Transverse colon (tissue), 4 donors: ENCODE results near the gene STARD7. TPM values are rescaled to one million over a fixed set of nuclear protein-coding genes. Genes with fewer than 3 reads are reported as not detected.
"Not testable (repeated sequence)": the region's sequence is repeated elsewhere in the genome, so short reads cannot be mapped to it uniquely, and the experiment has no call there.

Experiments
- DNase-seq: peaks from one replicate; pipeline ENCODE4 v3.0.0-alpha.2; 2019
- H3K27ac ChIP-seq, 4 donors: fragments of 200-600 bp; sonication (generic); 2 replicates each; pipeline ENCODE4 v1.5.1; 2016 to 2018; ENCODE audit warnings: inconsistent platforms in 4 of 4
- H3K27me3 ChIP-seq: fragments of 200-600 bp; sonication (generic); 2 replicates; pipeline ENCODE4 v1.5.1; 2017; ENCODE audit warnings: inconsistent platforms
- H3K36me3 ChIP-seq, 4 donors: fragments of 200-600 bp; sonication (generic); 2 replicates each; pipeline ENCODE4 v1.5.1; 2017 to 2019; ENCODE audit warnings: inconsistent platforms in 4 of 4
- H3K4me1 ChIP-seq, 4 donors: fragments of 200-600 bp; sonication (generic); 2 replicates each; pipeline ENCODE4 v1.5.1; 2017 to 2020; ENCODE audit warnings: inconsistent platforms in 4 of 4
- H3K4me3 ChIP-seq, 4 donors: fragments of 200-600 bp; sonication (generic); 1 replicate in 1 of 4; 2 replicates in 3 of 4; pipeline versions ENCODE4 v1.5.1 to v1.6.1; 2017 to 2019; ENCODE audit warnings: inconsistent platforms in 4 of 4
- H3K9me3 ChIP-seq, 2 donors: fragments of 200-600 bp; sonication (generic); 2 replicates each; pipeline ENCODE4 v1.5.1; 2017 to 2019; ENCODE audit warnings: inconsistent platforms in 2 of 2
- CTCF ChIP-seq, 5 experiments: fragments of 200-600 bp in 3 of 5; fragments of 450-650 bp in 2 of 5; sonication (generic) in 3 of 5; IDR thresholded peaks; 1 replicate in 2 of 5; 2 replicates in 3 of 5; pipeline ENCODE4 v1.5.1; 2016 to 2017; ENCODE audit warnings: antibody characterized with exemption in 5 of 5, inconsistent platforms in 3 of 5, mild to moderate bottlenecking in 2 of 5, moderate library complexity in 1 of 5
- EP300 ChIP-seq: sonication (generic); formaldehyde crosslinking; IDR thresholded peaks from one replicate; pipeline ENCODE4 v1.6.1; 2017; ENCODE audit warnings: antibody characterized with exemption, low read depth
- POLR2A ChIP-seq: fragments of 450-650 bp; IDR thresholded peaks from one replicate; pipeline ENCODE4 v1.6.1; 2016; ENCODE audit warnings: antibody characterized with exemption, mild to moderate bottlenecking, moderate library complexity
- POLR2AphosphoS5 ChIP-seq, 3 donors: sonication (generic); formaldehyde crosslinking; IDR thresholded peaks; one replicate each; pipeline ENCODE4 v1.6.1; 2016; ENCODE audit warnings: antibody characterized with exemption in 3 of 3
- WGBS, 2 donors: methylation state at CpG; one replicate each; pipeline ENCODE4 v1.1.5; 2018; ENCODE audit warnings: low coverage in 1 of 2; 5-methylcytosine and 5-hydroxymethylcytosine counted together
- in situ Hi-C, 4 donors: fragments of 200-750 bp; cut with MboI; loops; one replicate each; pipeline versions ENCODE4 v1.15.0 to v1.15.1; 2017; ENCODE audit warnings: low sequenced_read_pairs in 3 of 4, low pct_ligation_motif_present in 1 of 4, low pct_unique_long_range_greater_than_20kb in 1 of 4
- intact Hi-C: fragments of 100-400 bp; cut with DNase I; formaldehyde crosslinking; loops from one replicate; pipeline ENCODE4 v1.15.1; 2023; ENCODE audit warnings: low total_unique reads
- total RNA-seq, 4 donors: library from RNA; depleted of rRNA; stranded (reverse); fragments of >200 nt; gene quantifications; one replicate each; pipeline ENCODE4 v1.1.0, GENCODE V29; 2016

STARD7 gene
- total RNA-seq, 4 donors from 2014 or later = 74.1 to 155 (median 139) TPM

GRCh38 chr2:96225016-96225533, 16.4 kb upstream of the STARD7 start:
- intact Hi-C loops (no loop called here), in situ Hi-C loops (no loop called here)
- no peak overlapping the region for H3K4me3 ChIP-seq
- DNase-seq = no peak
- 38 to 61% methylated on average over 3 of the region's 3 CpGs for WGBS, 2 donors
- peak overlapping the region in 2 of 4 donors; percentile 27 to 57 for H3K27ac ChIP-seq
- no peaks in the 10 kb centered on the region for H3K27me3 ChIP-seq
- H3K36me3 ChIP-seq = no peaks in the 10 kb centered on the region
- no peaks in the 10 kb centered on the region for H3K9me3 ChIP-seq
- H3K4me1 ChIP-seq = no peaks in the 10 kb centered on the region
- TF ChIP-seq POLR2AphosphoS5 (IDR thresholded peaks at IDR 0.05) (no peak), CTCF (IDR thresholded peaks at IDR 0.05) (no peak), EP300 (no peak), POLR2A (no peak)

- DNase-seq, H3K4me1 ChIP-seq, H3K36me3 ChIP-seq, H3K9me3 ChIP-seq, intact Hi-C loops, in situ Hi-C loops, H3K27ac ChIP-seq, H3K27me3 ChIP-seq, H3K4me3 ChIP-seq: not testable (repeated sequence)
- WGBS, 2 donors = 77 to 89% methylated on average over 1 of the region's 1 CpG
Observed at GRCh38 chr2:96221106-96221505, 12.5 kb upstream of the STARD7 start.

GRCh38 chr2:96219959-96220358, 11.3 kb upstream of the STARD7 start:
- H3K27ac ChIP-seq, H3K4me3 ChIP-seq, H3K27me3 ChIP-seq, in situ Hi-C loops, DNase-seq, intact Hi-C loops, H3K4me1 ChIP-seq, H3K36me3 ChIP-seq, H3K9me3 ChIP-seq: not testable (repeated sequence)
- WGBS, 2 donors = 96 to 100% methylated on average over 2 to 4 of the region's 4 CpGs

GRCh38 chr2:96218508-96219131, 10.0 kb upstream of the STARD7 start:
- intact Hi-C loops = no loop called here
- in situ Hi-C loops = no loop called here
- no peaks in the 10 kb centered on the region for H3K36me3 ChIP-seq
- H3K4me3 ChIP-seq = no peak overlapping the region
- no peaks in the 10 kb centered on the region for H3K27me3 ChIP-seq
- TF ChIP-seq CTCF (IDR thresholded peaks at IDR 0.05) (no peak), EP300 (no peak), POLR2AphosphoS5 (IDR thresholded peaks at IDR 0.05) (no peak), POLR2A (no peak)
- no peaks in the 10 kb centered on the region for H3K4me1 ChIP-seq
- no peak for DNase-seq
- 82 to 95% methylated on average over 13 of the region's 13 CpGs for WGBS, 2 donors
- no peaks in the 10 kb centered on the region for H3K9me3 ChIP-seq
- no peak overlapping the region for H3K27ac ChIP-seq

GRCh38 chr2:96214554-96214953, 5.9 kb upstream of the STARD7 start:
- H3K9me3 ChIP-seq = no peaks in the 10 kb centered on the region
- peaks cover 2 to 6% (median 5%) of the 10 kb centered on the region in 4 donors for H3K4me1 ChIP-seq
- no peak overlapping the region for H3K27ac ChIP-seq
- 86 to 92% methylated on average over 3 to 4 of the region's 4 CpGs for WGBS, 2 donors
- no peaks in the 10 kb centered on the region for H3K36me3 ChIP-seq
- no peak for TF ChIP-seq POLR2A
- TF ChIP-seq EP300 = no peak
- TF ChIP-seq CTCF (IDR thresholded peaks at IDR 0.05) = no peak
- no peak for TF ChIP-seq POLR2AphosphoS5 (IDR thresholded peaks at IDR 0.05)
- DNase-seq = no peak
- in situ Hi-C loops (no loop called here), intact Hi-C loops (no loop called here)
- H3K27me3 ChIP-seq = no peaks in the 10 kb centered on the region
- H3K4me3 ChIP-seq = no peak overlapping the region
